Upper lobe of left lung (tissue), 6 donors: ENCODE results near the gene CPEB2. TPM values are rescaled to one million over a fixed set of nuclear protein-coding genes. Genes with fewer than 3 reads are reported as not detected.

Source experiments
- ATAC-seq, 2 donors: fragments of 200-7000 bp; cut with Tn5 transposase; one replicate each; pipeline ENCODE4 v1.9.1; 2022; ENCODE audit warnings: mild to moderate bottlenecking in 2 of 2, moderate library complexity in 2 of 2; ENCODE audit not compliant: low FRiP score in 2 of 2
- DNase-seq, 2 donors: peaks; one replicate each; pipeline ENCODE4 v3.0.0-alpha.2; 2019 to 2020
- H3K27ac ChIP-seq, 4 donors: fragments of 200-600 bp; sonication (generic); one replicate each; pipeline ENCODE4 v1.5.1; 2016 to 2019
- H3K27me3 ChIP-seq, 4 donors: fragments of 200-600 bp; sonication (generic); one replicate each; pipeline ENCODE4 v1.5.1; 2017 to 2019
- H3K36me3 ChIP-seq, 4 donors: fragments of 200-600 bp; sonication (generic); one replicate each; pipeline ENCODE4 v1.5.1; 2016 to 2019
- H3K4me1 ChIP-seq, 4 donors: fragments of 200-600 bp; sonication (generic); one replicate each; pipeline ENCODE4 v1.5.1; 2018 to 2019
- H3K4me3 ChIP-seq, 4 donors: fragments of 200-600 bp; sonication (generic); one replicate each; pipeline ENCODE4 v1.5.1; 2017 to 2019; ENCODE audit warnings: mild to moderate bottlenecking in 2 of 4, moderate library complexity in 1 of 4
- H3K9me3 ChIP-seq, 4 donors: fragments of 200-600 bp; sonication (generic); one replicate each; pipeline ENCODE4 v1.5.1; 2018 to 2019
- CTCF ChIP-seq, 6 experiments: fragments of 450-650 bp in 4 of 6; fragments of 200-600 bp in 2 of 6; sonication (generic) in 2 of 6; IDR thresholded peaks; one replicate each; pipeline ENCODE4 v1.5.1; 2016 to 2019; ENCODE audit warnings: antibody characterized with exemption in 6 of 6
- EP300 ChIP-seq, 4 donors: sonication (generic); formaldehyde crosslinking; IDR thresholded peaks; one replicate each; pipeline ENCODE4 v1.5.1; 2017; ENCODE audit warnings: antibody characterized with exemption in 4 of 4, control low read depth in 2 of 4
- POLR2A ChIP-seq, 4 donors: fragments of 450-650 bp; IDR thresholded peaks; one replicate each; pipeline ENCODE4 v1.5.1; 2016 to 2017; ENCODE audit warnings: antibody characterized with exemption in 4 of 4, mild to moderate bottlenecking in 2 of 4
- POLR2AphosphoS5 ChIP-seq, 2 donors: sonication (generic); formaldehyde crosslinking; IDR thresholded peaks; one replicate each; pipeline ENCODE4 v1.5.1; 2017; ENCODE audit warnings: antibody characterized with exemption in 2 of 2
- WGBS, 2 donors: methylation state at CpG; one replicate each; pipeline ENCODE4 v1.1.5; 2017 to 2018; 5-methylcytosine and 5-hydroxymethylcytosine counted together
- total RNA-seq, 6 donors: library from RNA; depleted of rRNA in 4 of 6; stranded (reverse); fragments of >200 nt in 4 of 6; gene quantifications; one replicate each; pipeline versions ENCODE4 v1.1.0 to v1.2.1, GENCODE V29; 2016 to 2021
- donor health status: DM: no; HTN: no; CAD: no; lungs with moderate emphysema.
- donor health status: DM: no; HTN: yes; CAD: no; lungs with severe emphysema.

Gene CPEB2
- total RNA-seq, 6 donors from 2014 or later, result 9.3 to 44.6 (median 22.9) TPM

GRCh38 chr4:15005474-15006115 lies 3.3 kb downstream of the CPEB2 start:
- H3K4me1 ChIP-seq, result peaks cover 23 to 48% (median 30%) of the 10 kb centered on the region in 4 donors
- H3K9me3 ChIP-seq, result no peaks in the 10 kb centered on the region
- peaks cover 0 to 24% (median 4%) of the 10 kb centered on the region in 4 donors for H3K36me3 ChIP-seq
- ATAC-seq (no peak), DNase-seq (no peak)
- WGBS, 2 donors, result 29 to 36% methylated on average over 4 of the region's 4 CpGs
- TF ChIP-seq EP300 (IDR thresholded peaks at IDR 0.05) (no peak), CTCF (IDR thresholded peaks at IDR 0.05) (no peak), POLR2A (IDR thresholded peaks at IDR 0.05) (no peak), POLR2AphosphoS5 (IDR thresholded peaks at IDR 0.05) (no peak)
- H3K27ac ChIP-seq, result peak overlapping the region; percentile 99 to 100 (median 100)
- peak overlapping the region; percentile 75 to 92 (median 92) for H3K4me3 ChIP-seq
- no peaks in the 10 kb centered on the region for H3K27me3 ChIP-seq

- ATAC-seq (no peak), DNase-seq (no peak)
- peaks cover 0 to 31% (median 5%) of the 10 kb centered on the region in 4 donors for H3K36me3 ChIP-seq
- peaks cover 26 to 42% (median 29%) of the 10 kb centered on the region in 4 donors for H3K4me1 ChIP-seq
- H3K9me3 ChIP-seq, result no peaks in the 10 kb centered on the region
- H3K27me3 ChIP-seq, result no peaks in the 10 kb centered on the region
- TF ChIP-seq EP300 (IDR thresholded peaks at IDR 0.05) (no peak), CTCF (IDR thresholded peaks at IDR 0.05) (peak in 4 of 6 experiments; percentile 14 to 38 (median 27)), POLR2A (IDR thresholded peaks at IDR 0.05) (no peak), POLR2AphosphoS5 (IDR thresholded peaks at IDR 0.05) (no peak)
- 42 to 52% methylated on average over 2 of the region's 2 CpGs for WGBS, 2 donors
- H3K4me3 ChIP-seq, result peak overlapping the region in 1 of 4 donors; percentile 92
- H3K27ac ChIP-seq, result peak overlapping the region in 2 of 4 donors; percentile 99 to 100
These were observed 4.2 kb downstream of the CPEB2 start for GRCh38 chr4:15006416-15007024.

GRCh38 chr4:15007201-15007600 lies 4.9 kb downstream of the CPEB2 start:
- H3K27ac ChIP-seq, result no peak overlapping the region
- TF ChIP-seq POLR2AphosphoS5 (IDR thresholded peaks at IDR 0.05), result no peak
- TF ChIP-seq CTCF (IDR thresholded peaks at IDR 0.05), result no peak
- TF ChIP-seq EP300 (IDR thresholded peaks at IDR 0.05), result no peak
- no peak for TF ChIP-seq POLR2A (IDR thresholded peaks at IDR 0.05)
- H3K4me3 ChIP-seq, result no peak overlapping the region
- ATAC-seq (no peak), DNase-seq (no peak)
- H3K27me3 ChIP-seq, result no peaks in the 10 kb centered on the region
- no peaks in the 10 kb centered on the region for H3K9me3 ChIP-seq
- H3K36me3 ChIP-seq, result peaks cover 0 to 37% (median 6%) of the 10 kb centered on the region in 4 donors
- WGBS, 2 donors, result 94% methylated on average over 6 of the region's 6 CpGs
- H3K4me1 ChIP-seq, result peaks cover 30 to 48% (median 32%) of the 10 kb centered on the region in 4 donors

GRCh38 chr4:15010038-15010585 lies 7.8 kb downstream of the CPEB2 start:
- no peaks in the 10 kb centered on the region for H3K9me3 ChIP-seq
- H3K4me1 ChIP-seq, result peaks cover 38 to 58% (median 40%) of the 10 kb centered on the region in 4 donors
- no peak overlapping the region for H3K27ac ChIP-seq
- no peak for TF ChIP-seq EP300 (IDR thresholded peaks at IDR 0.05)
- TF ChIP-seq POLR2AphosphoS5 (IDR thresholded peaks at IDR 0.05), result no peak
- no peak for TF ChIP-seq POLR2A (IDR thresholded peaks at IDR 0.05)
- no peak for TF ChIP-seq CTCF (IDR thresholded peaks at IDR 0.05)
- no peak for ATAC-seq
- peaks cover 0 to 41% (median 6%) of the 10 kb centered on the region in 4 donors for H3K36me3 ChIP-seq
- DNase-seq, result no peak
- no peak overlapping the region for H3K4me3 ChIP-seq
- no peaks in the 10 kb centered on the region for H3K27me3 ChIP-seq
